Endothelial cell of umbilical vein (primary cell): ENCODE measurements around the gene G3BP1. TPM values are rescaled to one million over a fixed set of nuclear protein-coding genes. Genes with fewer than 3 reads are reported as not detected.
"Not testable (repeated sequence)": the region's sequence is repeated elsewhere in the genome, so short reads cannot be mapped to it uniquely, and the experiment has no call there.

Experiments
- BruUV-seq: library from RNA; stranded (reverse); fragments of 400-500 nt; replicated peaks from 2 replicates; lab custom pipeline; 2021; lab: Mats Ljungman, UMichigan
- CTCF ChIA-PET: fragments of 300-600, 350-600 bp; sonication (Branson Sonifier 250); formaldehyde crosslinking; loops from one replicate; lab custom pipeline; 2021; ENCODE audit warnings: antibody characterized with exemption, inconsistent platforms; lab: Charles Lee
- POLR2A ChIA-PET: fragments of 300-600, 350-600 bp; sonication (Branson Sonifier 250); formaldehyde crosslinking; loops from one replicate; lab custom pipeline; 2021; ENCODE audit warnings: antibody characterized with exemption, inconsistent platforms; lab: Charles Lee
- DNase-seq: peaks from one replicate; pipeline ENCODE4 v3.0.0-alpha.2; 2011; ENCODE audit warnings: low read depth, low spot score
- FAIRE-seq: peaks from 2 replicates; lab custom pipeline; 2011; peaks lifted over from hg19 to GRCh38; lab: Jason Lieb, UNC
- H2AFZ ChIP-seq: 2 replicates; pipeline ENCODE4 v1.6.0; 2012; ENCODE audit warnings: low read depth, low read length, control low read depth, inconsistent platforms
- H3K27ac ChIP-seq: 2 replicates; pipeline ENCODE4 v1.5.1; 2011; ENCODE audit warnings: low read depth, mild to moderate bottlenecking, control low read depth, low read length, moderate library complexity; ENCODE audit not compliant: insufficient read depth
- H3K27me3 ChIP-seq, 2 experiments: 2 replicates each; pipeline versions ENCODE4 v1.6.0 to v1.6.1; 2011; ENCODE audit warnings: low read length in 2 of 2, mixed read lengths in 1 of 2; ENCODE audit not compliant: control insufficient read depth in 2 of 2, insufficient read depth in 2 of 2
- H3K36me3 ChIP-seq, 2 experiments: 2 replicates in 1 of 2; 3 replicates in 1 of 2; pipeline ENCODE4 v1.5.1; 2011; ENCODE audit warnings: low read length in 2 of 2, mild to moderate bottlenecking in 1 of 2, moderate library complexity in 1 of 2; ENCODE audit not compliant: control insufficient read depth in 2 of 2, insufficient read depth in 2 of 2; ENCODE audit errors: extremely low read depth in 1 of 2
- H3K4me1 ChIP-seq: 3 replicates; pipeline ENCODE4 v1.5.1; 2011; ENCODE audit warnings: mild to moderate bottlenecking, low read length; ENCODE audit not compliant: control insufficient read depth, insufficient read depth; ENCODE audit errors: extremely low read depth
- H3K4me2 ChIP-seq: 2 replicates; pipeline ENCODE4 v1.6.1; 2011; ENCODE audit warnings: low read length, control low read depth, mixed read lengths; ENCODE audit not compliant: insufficient read depth
- H3K4me3 ChIP-seq, 3 experiments: fragments of 200-600 bp in 1 of 3; sonication (generic), shearing (Covaris generic) in 1 of 3; replicated peaks in 1 of 3; 2 replicates each; pipeline ENCODE4 v1.5.1; 2011 to 2016; ENCODE audit warnings: control low read depth in 3 of 3, low read length in 3 of 3, mild to moderate bottlenecking in 2 of 3, inconsistent platforms in 1 of 3, low read depth in 1 of 3, moderate library complexity in 1 of 3; ENCODE audit not compliant: insufficient read depth in 1 of 3
- H3K79me2 ChIP-seq: 2 replicates; pipeline ENCODE4 v1.6.0; 2012; ENCODE audit warnings: low read length, inconsistent platforms; ENCODE audit not compliant: control insufficient read depth, insufficient read depth
- H3K9ac ChIP-seq: replicated peaks from 2 replicates; pipeline ENCODE3; 2011; ENCODE audit warnings: low read length, control low read depth; ENCODE audit not compliant: insufficient read depth; ENCODE audit errors: extremely low read depth
- H3K9me1 ChIP-seq: replicated peaks from 3 replicates; pipeline ENCODE4 v1.6.0; 2011; ENCODE audit warnings: mild to moderate bottlenecking, low read length; ENCODE audit not compliant: control insufficient read depth, insufficient read depth; ENCODE audit errors: extremely low read depth
- H3K9me3 ChIP-seq: replicated peaks from 2 replicates; pipeline ENCODE4 v1.5.1; 2012; ENCODE audit warnings: low read length, inconsistent platforms; ENCODE audit not compliant: control insufficient read depth, insufficient read depth
- H4K20me1 ChIP-seq: replicated peaks from 2 replicates; pipeline ENCODE3; 2011; ENCODE audit warnings: mild to moderate bottlenecking, low read length; ENCODE audit not compliant: control insufficient read depth, insufficient read depth; ENCODE audit errors: extremely low read depth
- CTCF ChIP-seq, 2 donors: IDR thresholded peaks; 1 replicate in 1 of 2; 2 replicates in 1 of 2; pipeline ENCODE4 v1.5.1; 2011; ENCODE audit warnings: low read length in 2 of 2, mild to moderate bottlenecking in 2 of 2, moderate library complexity in 2 of 2, control low read depth in 1 of 2, inconsistent platforms in 1 of 2, low read depth in 1 of 2; ENCODE audit not compliant: insufficient read depth in 1 of 2; ENCODE audit errors: extremely low read depth in 1 of 2
- EZH2 ChIP-seq: IDR thresholded peaks from 2 replicates; pipeline ENCODE4 v1.6.1; 2012; ENCODE audit warnings: borderline replicate concordance, low read depth, mild to moderate bottlenecking, moderate library complexity, low read length, inconsistent platforms; ENCODE audit not compliant: severe bottlenecking
- FOS ChIP-seq: IDR thresholded peaks from 2 replicates; pipeline ENCODE4 v1.6.1; 2011; ENCODE audit warnings: mild to moderate bottlenecking, low read length, moderate library complexity, borderline replicate concordance; ENCODE audit not compliant: insufficient read depth
- GATA2 ChIP-seq: IDR thresholded peaks from 2 replicates; pipeline ENCODE4 v1.7.0; 2011; ENCODE audit warnings: low read depth, mild to moderate bottlenecking, moderate library complexity, mixed read lengths, low read length; ENCODE audit not compliant: insufficient read length, insufficient read depth
- JUN ChIP-seq: IDR thresholded peaks from 2 replicates; pipeline ENCODE4 v1.6.1; 2011; ENCODE audit warnings: borderline replicate concordance, low read depth; ENCODE audit not compliant: insufficient read length, insufficient read depth
- MAX ChIP-seq: IDR thresholded peaks from 2 replicates; pipeline ENCODE4 v1.6.1; 2011; ENCODE audit not compliant: insufficient read depth, insufficient read length
- MYC ChIP-seq: IDR thresholded peaks from one replicate; pipeline ENCODE4 v1.6.1; 2011; ENCODE audit warnings: mild to moderate bottlenecking, low read depth, low read length
- POLR2A ChIP-seq: IDR thresholded peaks from 2 replicates; pipeline ENCODE4 v1.6.1; 2012; ENCODE audit warnings: low read depth, mild to moderate bottlenecking, control low read depth, low read length
- POLR2AphosphoS5 ChIP-seq: IDR thresholded peaks from 2 replicates; pipeline ENCODE4 v1.6.1; 2012; ENCODE audit warnings: low read depth, mild to moderate bottlenecking, control low read depth, low read length, moderate library complexity; ENCODE audit not compliant: insufficient read depth
- dilution Hi-C: fragments of 300-500 bp; cut with MboI; formaldehyde crosslinking; loops from one replicate; pipeline ENCODE4 v1.15.0; 2019; ENCODE audit warnings: low sequenced_read_pairs; ENCODE audit not compliant: extremely low pct_ligation_motif_present
- intact Hi-C: fragments of 100-400 bp; cut with micrococcal nuclease; formaldehyde crosslinking; loops from one replicate; pipeline ENCODE4 v1.10.0; 2022
- polyA plus RNA-seq, 4 experiments: library from polyadenylated mRNA; depleted of rRNA in 3 of 4; stranded (reverse) in 3 of 4; unstranded in 1 of 4; fragments of >200 nt; gene quantifications; 2 replicates each; pipeline versions ENCODE4 v1.2.1 to v1.2.3, GENCODE V29; 2011 to 2012; ENCODE audit warnings: missing spikeins in 1 of 4
- total RNA-seq: library from RNA; stranded (reverse); gene quantifications from 2 replicates; pipeline ENCODE4 v1.2.3, GENCODE V29; 2021

Gene G3BP1
- total and polyA plus RNA-seq, 2 donors (not counting 3 experiments of a cell fraction or from before 2014, with no cell fraction given), result 50.5 to 262 TPM

GRCh38 chr5:151781201-151781600 is 9.4 kb downstream of the G3BP1 start:
- BruUV-seq, result no TSS peak
- Histone ChIP-seq H3K4me3 (no peak overlapping the region), H3K9me1 (no peaks in the 10 kb centered on the region), H3K27ac (no peak overlapping the region), H3K4me1 (peaks cover 8% of the 10 kb centered on the region), H4K20me1 (peaks cover 39% of the 10 kb centered on the region), H3K27me3 (no peaks in the 10 kb centered on the region), H3K4me2 (no peak overlapping the region), H2AFZ (no peak overlapping the region), H3K36me3 (peaks cover 2% of the 10 kb centered on the region in 2 experiments), H3K9ac (no peak overlapping the region), H3K79me2 (peaks cover 100% of the 10 kb centered on the region), H3K9me3 (no peaks in the 10 kb centered on the region)
- ChIA-PET CTCF (interaction anchor here (1.2 kb wide), 1 partner anchor 8 kb away, joined by 3 read pairs; no protein-coding TSS in a partner anchor), POLR2A (interaction anchor here (2.0 kb wide), 1 partner anchor 10 kb away, joined by 4 read pairs; the partner anchor contains the start of gene G3BP1)
- no peak for FAIRE-seq
- dilution Hi-C loops (no loop called here), intact Hi-C loops (no loop called here)
- no peak for DNase-seq
- TF ChIP-seq EZH2 (no peak), MAX (no peak), JUN (no peak), POLR2A (no peak), CTCF (IDR thresholded peaks at IDR 0.05; ENCODE audit: extremely low read depth in 1 of 2, insufficient read depth in 1 of 2, low read depth in 1 of 2, low read length in 2 of 2) (no peak), FOS (no peak), GATA2 (no peak), MYC (no peak), POLR2AphosphoS5 (no peak)

GRCh38 chr5:151783664-151784063 is 11.9 kb downstream of the G3BP1 start:
- intact Hi-C loops, FAIRE-seq, H3K9ac ChIP-seq, H3K27ac ChIP-seq, H3K4me1 ChIP-seq, H3K4me2 ChIP-seq, BruUV-seq, CTCF ChIA-PET, H3K4me3 ChIP-seq, H3K9me3 ChIP-seq, H3K9me1 ChIP-seq, H3K36me3 ChIP-seq, H3K27me3 ChIP-seq, H2AFZ ChIP-seq, dilution Hi-C loops, DNase-seq: not testable (repeated sequence)
- Histone ChIP-seq H4K20me1 (peaks cover 40% of the 10 kb centered on the region), H3K79me2 (peaks cover 100% of the 10 kb centered on the region)
- POLR2A ChIA-PET, result interaction anchor here (1.9 kb wide), 1 partner anchor 12 kb away, joined by 8 read pairs; the partner anchor contains the start of gene G3BP1
